Measurements from ENCODE around the gene ZNF141.
"Not testable (repeated sequence)": the region's sequence is repeated elsewhere in the genome, so short reads cannot be mapped to it uniquely, and the experiment has no call there.

ZNF141 gene

DNA sequence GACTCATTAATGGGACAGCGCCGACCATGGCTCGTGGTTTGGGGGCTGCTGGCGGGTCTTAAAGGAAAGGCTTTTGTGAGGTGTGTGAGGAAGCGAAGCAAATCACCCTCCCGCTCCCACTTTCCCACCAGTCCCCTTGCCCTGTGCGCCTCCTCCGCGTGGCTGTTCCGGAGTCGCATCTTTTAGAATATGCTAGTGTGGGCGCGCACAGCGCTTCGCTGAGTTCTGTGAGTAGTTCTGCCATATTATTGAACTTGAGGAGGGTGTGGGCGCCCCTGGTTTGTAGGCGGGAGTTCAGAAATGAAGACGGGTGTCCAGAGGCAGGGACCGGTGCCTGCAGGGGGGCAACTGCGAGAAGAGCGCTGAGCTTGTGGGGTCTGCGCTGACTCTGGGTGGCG is 49.1 kb downstream of the ZNF141 start:
- TF ChIP-seq, protein P1, sequence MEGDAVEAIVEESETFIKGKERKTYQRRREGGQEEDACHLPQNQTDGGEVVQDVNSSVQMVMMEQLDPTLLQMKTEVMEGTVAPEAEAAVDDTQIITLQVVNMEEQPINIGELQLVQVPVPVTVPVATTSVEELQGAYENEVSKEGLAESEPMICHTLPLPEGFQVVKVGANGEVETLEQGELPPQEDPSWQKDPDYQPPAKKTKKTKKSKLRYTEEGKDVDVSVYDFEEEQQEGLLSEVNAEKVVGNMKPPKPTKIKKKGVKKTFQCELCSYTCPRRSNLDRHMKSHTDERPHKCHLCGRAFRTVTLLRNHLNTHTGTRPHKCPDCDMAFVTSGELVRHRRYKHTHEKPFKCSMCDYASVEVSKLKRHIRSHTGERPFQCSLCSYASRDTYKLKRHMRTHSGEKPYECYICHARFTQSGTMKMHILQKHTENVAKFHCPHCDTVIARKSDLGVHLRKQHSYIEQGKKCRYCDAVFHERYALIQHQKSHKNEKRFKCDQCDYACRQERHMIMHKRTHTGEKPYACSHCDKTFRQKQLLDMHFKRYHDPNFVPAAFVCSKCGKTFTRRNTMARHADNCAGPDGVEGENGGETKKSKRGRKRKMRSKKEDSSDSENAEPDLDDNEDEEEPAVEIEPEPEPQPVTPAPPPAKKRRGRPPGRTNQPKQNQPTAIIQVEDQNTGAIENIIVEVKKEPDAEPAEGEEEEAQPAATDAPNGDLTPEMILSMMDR (IDR thresholded peaks at IDR 0.05; ENCODE audit: extremely low read depth, missing control alignments): no peak
- DNase-seq (ENCODE audit: low spot score): no peak

- TF ChIP-seq, protein P1 (IDR thresholded peaks at IDR 0.05; ENCODE audit: extremely low read depth, missing control alignments): no peak
- DNase-seq (ENCODE audit: low spot score): no peak
Measured at GRCh38 chr4:404006-404405, 66.4 kb downstream of the ZNF141 start.

GRCh38 chr4:408321-408720 is 70.7 kb downstream of the ZNF141 start:
- DNase-seq (ENCODE audit: low spot score): not testable (repeated sequence)

- TF ChIP-seq, protein P1 (IDR thresholded peaks at IDR 0.05; ENCODE audit: extremely low read depth, missing control alignments): no peak
- DNase-seq (ENCODE audit: low spot score): no peak
Measured at GRCh38 chr4:422587-422986, 85.0 kb downstream of the ZNF141 start.
